GM21576 (cell line): ENCODE results near the gene IL17C.

Experiments
- ATAC-seq: cut with Tn5 transposase; IDR thresholded peaks from one replicate; pipeline ENCODE4 v1.9.1; 2021; ENCODE audit warnings: mild to moderate bottlenecking, moderate library complexity; ENCODE audit not compliant: unreplicated experiment

Gene IL17C

GRCh38 chr16:88642881-88643643, 4.7 kb downstream of the IL17C start:
- no peak for ATAC-seq

GRCh38 chr16:88643644-88643932, 5.2 kb downstream of the IL17C start:
- no peak for ATAC-seq

GRCh38 chr16:88645455-88645854, 7.1 kb downstream of the IL17C start:
- ATAC-seq = no peak

- no peak for ATAC-seq
Observed at GRCh38 chr16:88645941-88646340, 7.6 kb downstream of the IL17C start.

GRCh38 chr16:88646345-88647034, 8.1 kb downstream of the IL17C start:
- ATAC-seq = no peak

GRCh38 chr16:88647178-88648070, 9.1 kb downstream of the IL17C start:
- ATAC-seq = no peak

GRCh38 chr16:88649195-88649923, 11.0 kb downstream of the IL17C start:
- no peak for ATAC-seq

GRCh38 chr16:88649924-88650748, 11.8 kb downstream of the IL17C start:
- ATAC-seq = peak; percentile 8

- peak; percentile 68 for ATAC-seq
Observed at GRCh38 chr16:88650749-88651275, 12.4 kb downstream of the IL17C start, which contains the start of gene CYBA. Gene CYBA (minus strand): TSS chr16:88651053. CDS start chr16:88651013, 40 bp downstream.

GRCh38 chr16:88651276-88651988, 13.1 kb downstream of the IL17C start:
- ATAC-seq = peak; percentile 73

GRCh38 chr16:88651989-88652761, 13.8 kb downstream of the IL17C start:
- no peak for ATAC-seq

GRCh38 chr16:88652762-88653063, 14.3 kb downstream of the IL17C start:
- ATAC-seq = no peak

GRCh38 chr16:88653101-88653500, 14.7 kb downstream of the IL17C start:
- no peak for ATAC-seq

GRCh38 chr16:88653596-88654362, 15.4 kb downstream of the IL17C start:
- ATAC-seq = no peak

GRCh38 chr16:88654363-88655052, 16.1 kb downstream of the IL17C start:
- no peak for ATAC-seq

GRCh38 chr16:88655053-88655732, 16.8 kb downstream of the IL17C start:
- ATAC-seq = no peak
